HepG2 (cell line): ENCODE results near the gene CHTF18. TPM values are rescaled to one million over a fixed set of nuclear protein-coding genes. Genes with fewer than 3 reads are reported as not detected.

Experiments used
- ARNTL ChIP-seq: sonication (generic); formaldehyde crosslinking; IDR thresholded peaks from 2 replicates; pipeline ENCODE4 v1.4.0; 2020; ENCODE audit warnings: mild to moderate bottlenecking, missing genetic modification reagents
- IKZF1 ChIP-seq: fragments of 450-650 bp; IDR thresholded peaks from 2 replicates; pipeline ENCODE4 v1.7.1; 2016
- KLF9 ChIP-seq: IDR thresholded peaks from 2 replicates; pipeline ENCODE4 v1.6.1; 2016; ENCODE audit warnings: low read depth
- MAF1 ChIP-seq: sonication (generic); formaldehyde crosslinking; IDR thresholded peaks from 2 replicates; pipeline ENCODE4 v1.5.0; 2020; ENCODE audit warnings: missing genetic modification reagents, borderline replicate concordance
- MBD4 ChIP-seq: IDR thresholded peaks from 2 replicates; pipeline ENCODE4 v1.6.1; 2012; ENCODE audit warnings: low read length, inconsistent platforms, borderline replicate concordance
- MED1 ChIP-seq: sonication (generic); formaldehyde crosslinking; IDR thresholded peaks from 2 replicates; pipeline ENCODE4 v1.4.0; 2020; ENCODE audit warnings: missing genetic modification reagents
- TBX3 ChIP-seq: fragments of 450-650 bp; IDR thresholded peaks from 2 replicates; pipeline ENCODE4 v1.6.1; 2017; ENCODE audit warnings: antibody characterized with exemption, mild to moderate bottlenecking, inconsistent platforms, borderline replicate concordance
- TFE3 ChIP-seq: IDR thresholded peaks from 2 replicates; pipeline ENCODE4 v1.6.1; 2016
- ZFP82 ChIP-seq: sonication (generic); formaldehyde crosslinking; IDR thresholded peaks from 2 replicates; pipeline ENCODE4 v1.5.1; 2020; ENCODE audit warnings: mild to moderate bottlenecking, missing genetic modification reagents, borderline replicate concordance
- ZNF318 ChIP-seq: sonication (generic); formaldehyde crosslinking; IDR thresholded peaks from 2 replicates; pipeline ENCODE4 v1.4.0; 2020; ENCODE audit warnings: mild to moderate bottlenecking, missing genetic modification reagents
- polyA plus RNA-seq, 8 experiments: library from polyadenylated mRNA; depleted of rRNA in 3 of 8; stranded (reverse) in 7 of 8; unstranded in 1 of 8; fragments of >200 nt; fragmentation: Illumina TruSeq in 4 of 8; extraction: Trizol in 4 of 8; gene quantifications; 2 replicates each; pipeline versions ENCODE4 v1.2.1 to v1.2.3, GENCODE V29; 2011 to 2016; ENCODE audit warnings: low read depth in 4 of 8, missing spikeins in 1 of 8, mixed read lengths in 1 of 8; ENCODE audit not compliant: insufficient read depth in 1 of 8
- total RNA-seq, 5 experiments: library from RNA; depleted of rRNA; stranded (reverse); fragments of >200 nt; fragmentation: Illumina TruSeq; extraction: Trizol; gene quantifications; 2 replicates each; pipeline ENCODE4 v1.2.3, GENCODE V29; 2016; ENCODE audit warnings: low read depth in 1 of 5

The CHTF18 gene
- total and polyA plus RNA-seq, 2 of the 13 experiments (the other 11 are each of a cell fraction or from before 2014, with no cell fraction given): 8.6 to 22.9 TPM

GRCh38 chr16:747978-748746 is 40.3 kb upstream of the CHTF18 start (continued):
- TF ChIP-seq ZNF318 (CRISPR knock-in tag) (no peak), ZFP82 (no peak), MED1 (CRISPR knock-in tag) (no peak), IKZF1 (no peak), MBD4 (no peak), MAF1 (CRISPR knock-in tag) (no peak), TFE3 (CRISPR knock-in tag) (no peak), ARNTL (CRISPR knock-in tag) (no peak), KLF9 (CRISPR knock-in tag) (no peak), TBX3 (no peak)
